Measurements from ENCODE around the gene RAP2B. TPM values are rescaled to one million over a fixed set of nuclear protein-coding genes. Genes with fewer than 3 reads are reported as not detected.
"Not testable (repeated sequence)": the region's sequence is repeated elsewhere in the genome, so short reads cannot be mapped to it uniquely, and the experiment has no call there.

The RAP2B gene
- total and polyA plus RNA-seq, 10 donors = 5.3 to 31.0 (median 25.2) TPM

DNA sequence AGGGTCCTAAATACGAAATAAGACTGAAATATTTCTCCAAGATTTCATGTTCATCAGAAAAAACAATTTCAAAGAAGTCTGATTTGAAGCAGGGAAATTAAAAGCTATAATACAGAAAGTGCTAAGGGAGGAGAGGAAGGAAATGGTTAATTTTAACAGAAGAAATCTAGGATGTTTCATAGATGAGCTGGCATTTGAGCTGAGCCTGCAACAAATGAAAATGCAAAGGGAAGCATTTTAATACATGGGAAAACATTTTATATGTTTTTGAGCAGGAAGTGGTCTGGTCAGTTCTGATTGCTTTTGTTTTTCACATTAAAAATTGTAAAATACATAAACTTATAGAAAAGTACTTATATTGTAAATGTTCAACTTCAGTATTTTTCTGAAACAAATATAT lies 17.2 kb upstream of the RAP2B start:
- intact Hi-C loops (cut with DNase I; ENCODE audit: low total_unique reads) = no loop called here
- Histone ChIP-seq H3K4me3 (no peak overlapping the region), H3K36me3 (no peaks in the 10 kb centered on the region), H3K27ac (peak overlapping the region in 5 of 8 donors; percentile 4 to 50 (median 40)), H3K9me3 (peaks cover 0 to 7% (median 0%) of the 10 kb centered on the region in 8 donors), H3K4me1 (no peaks in the 10 kb centered on the region), H3K27me3 (replicated peaks in 1 of 7) (no peaks in the 10 kb centered on the region)
- 74 to 88% (median 82%) methylated on average over 1 of the region's 1 CpG for whole genome bisulfite sequencing, 5 donors
- TF ChIP-seq POLR2AphosphoS5 (IDR thresholded peaks at IDR 0.05) (no peak), POLR2A (IDR thresholded peaks at IDR 0.05) (no peak)
- TF ChIP-seq, protein P1, sequence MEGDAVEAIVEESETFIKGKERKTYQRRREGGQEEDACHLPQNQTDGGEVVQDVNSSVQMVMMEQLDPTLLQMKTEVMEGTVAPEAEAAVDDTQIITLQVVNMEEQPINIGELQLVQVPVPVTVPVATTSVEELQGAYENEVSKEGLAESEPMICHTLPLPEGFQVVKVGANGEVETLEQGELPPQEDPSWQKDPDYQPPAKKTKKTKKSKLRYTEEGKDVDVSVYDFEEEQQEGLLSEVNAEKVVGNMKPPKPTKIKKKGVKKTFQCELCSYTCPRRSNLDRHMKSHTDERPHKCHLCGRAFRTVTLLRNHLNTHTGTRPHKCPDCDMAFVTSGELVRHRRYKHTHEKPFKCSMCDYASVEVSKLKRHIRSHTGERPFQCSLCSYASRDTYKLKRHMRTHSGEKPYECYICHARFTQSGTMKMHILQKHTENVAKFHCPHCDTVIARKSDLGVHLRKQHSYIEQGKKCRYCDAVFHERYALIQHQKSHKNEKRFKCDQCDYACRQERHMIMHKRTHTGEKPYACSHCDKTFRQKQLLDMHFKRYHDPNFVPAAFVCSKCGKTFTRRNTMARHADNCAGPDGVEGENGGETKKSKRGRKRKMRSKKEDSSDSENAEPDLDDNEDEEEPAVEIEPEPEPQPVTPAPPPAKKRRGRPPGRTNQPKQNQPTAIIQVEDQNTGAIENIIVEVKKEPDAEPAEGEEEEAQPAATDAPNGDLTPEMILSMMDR (IDR thresholded peaks at IDR 0.05 in 8 of 11, conservative IDR thresholded peaks at IDR 0.05 in 3 of 11) = no peak
- DNase-seq = no peak

DNA sequence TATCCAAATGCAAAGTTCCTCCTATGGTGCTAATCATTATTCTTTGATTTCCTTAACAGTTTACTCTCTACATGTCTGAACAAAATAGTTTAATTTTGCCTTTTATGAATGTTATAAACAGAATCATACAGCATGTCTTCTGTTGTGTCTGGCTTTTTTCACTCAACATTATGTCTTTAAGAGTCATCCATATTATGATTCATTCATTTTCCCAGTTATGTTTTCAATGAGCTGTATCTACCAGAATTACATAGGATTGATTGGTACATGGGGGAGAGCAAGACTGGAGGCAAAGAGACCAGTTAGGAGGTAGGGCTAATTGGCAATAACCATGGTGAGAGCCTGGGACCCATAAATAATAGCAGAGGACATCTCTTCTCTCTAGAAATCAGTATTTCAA lies 16.6 kb upstream of the RAP2B start:
- DNase-seq = no peak
- Histone ChIP-seq H3K27me3 (replicated peaks in 1 of 7) (no peaks in the 10 kb centered on the region), H3K4me1 (no peaks in the 10 kb centered on the region), H3K4me3 (no peak overlapping the region), H3K36me3 (no peaks in the 10 kb centered on the region), H3K9me3 (peaks cover 0 to 7% (median 0%) of the 10 kb centered on the region in 8 donors), H3K27ac (peak overlapping the region in 4 of 8 donors; percentile 28 to 50 (median 44))
- TF ChIP-seq POLR2AphosphoS5 (IDR thresholded peaks at IDR 0.05) = no peak
- TF ChIP-seq, protein P1 (IDR thresholded peaks at IDR 0.05 in 8 of 11, conservative IDR thresholded peaks at IDR 0.05 in 3 of 11) = no peak
- TF ChIP-seq POLR2A (IDR thresholded peaks at IDR 0.05) = no peak
- intact Hi-C loops (cut with DNase I; ENCODE audit: low total_unique reads) = no loop called here

DNA sequence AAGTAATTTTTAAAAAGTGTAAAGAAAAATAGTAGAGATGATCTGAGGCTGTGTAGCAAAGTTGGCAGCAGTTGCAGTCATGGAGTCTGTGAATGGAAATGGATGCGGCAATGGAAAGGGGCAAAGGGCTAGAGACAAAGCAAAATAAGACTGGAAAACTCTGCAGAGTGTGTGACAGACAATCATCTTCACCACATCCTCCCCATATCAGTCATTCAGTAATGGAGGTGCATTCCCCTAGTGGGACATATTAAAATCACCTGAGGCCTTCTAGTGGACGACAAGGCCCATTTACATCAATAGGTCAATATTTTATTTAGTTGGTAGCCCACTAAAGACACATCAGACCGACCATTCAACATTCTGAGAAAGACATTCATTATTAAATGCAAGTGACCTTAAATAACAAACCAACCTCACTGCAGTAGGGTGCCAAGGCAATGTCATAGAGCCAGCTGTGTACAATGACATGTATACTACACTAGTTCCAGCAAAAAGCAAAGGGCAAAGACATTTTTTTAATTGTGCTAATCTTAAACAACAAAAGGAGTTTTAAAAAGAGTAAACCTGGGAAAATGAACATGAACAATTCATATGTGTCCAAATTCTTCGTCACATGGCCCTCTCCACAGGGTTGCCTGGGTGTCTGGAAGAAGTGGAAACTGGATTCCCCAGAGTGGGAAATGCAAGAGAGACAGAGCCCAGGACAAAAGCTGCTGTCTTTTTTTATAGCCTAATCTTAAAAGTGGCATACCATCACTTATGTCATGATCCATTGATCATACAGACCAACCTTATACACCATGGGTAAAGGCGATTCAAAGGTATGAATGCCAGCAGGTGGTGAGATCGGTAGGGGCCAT lies 15.6 kb upstream of the RAP2B start:
- no peak overlapping the region for H3K27ac ChIP-seq
- no peak for DNase-seq
- 92 to 97% (median 93%) methylated on average over 6 of the region's 6 CpGs for WGBS, 5 donors
- H3K36me3 ChIP-seq = no peaks in the 10 kb centered on the region
- H3K27me3 ChIP-seq (replicated peaks in 1 of 7) = no peaks in the 10 kb centered on the region
- no peaks in the 10 kb centered on the region for H3K4me1 ChIP-seq
- no peak overlapping the region for H3K4me3 ChIP-seq
- H3K9me3 ChIP-seq = peaks cover 0 to 7% (median 0%) of the 10 kb centered on the region in 8 donors
- intact Hi-C loops (cut with DNase I; ENCODE audit: low total_unique reads) = no loop called here
- TF ChIP-seq POLR2AphosphoS5 (IDR thresholded peaks at IDR 0.05) (no peak), POLR2A (IDR thresholded peaks at IDR 0.05) (no peak)
- TF ChIP-seq, protein P1 (IDR thresholded peaks at IDR 0.05 in 8 of 11, conservative IDR thresholded peaks at IDR 0.05 in 3 of 11) = no peak

DNA sequence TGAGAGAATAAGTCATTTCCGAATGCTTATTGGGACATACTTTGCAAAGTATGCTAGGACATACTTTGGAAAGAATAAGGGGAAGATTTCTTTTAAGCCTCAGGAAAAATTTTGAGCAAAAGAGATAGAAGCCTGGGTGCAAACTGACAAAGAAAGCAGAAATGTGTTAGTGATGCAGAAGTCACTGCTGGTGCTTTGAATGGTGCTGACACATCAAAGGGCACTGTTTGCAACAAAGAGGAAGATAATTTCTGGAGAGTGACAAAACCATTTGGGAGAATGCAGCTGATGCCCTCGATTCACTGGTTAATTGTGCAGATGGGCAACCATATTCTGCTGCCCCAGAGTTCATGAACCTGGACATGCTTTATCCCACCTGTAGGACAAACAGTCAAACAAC lies 11.0 kb upstream of the RAP2B start:
- no peaks in the 10 kb centered on the region for H3K27me3 ChIP-seq (replicated peaks in 1 of 7)
- H3K36me3 ChIP-seq = no peaks in the 10 kb centered on the region
- H3K27ac ChIP-seq = no peak overlapping the region
- no peak for DNase-seq
- TF ChIP-seq, protein P1 (IDR thresholded peaks at IDR 0.05 in 8 of 11, conservative IDR thresholded peaks at IDR 0.05 in 3 of 11) = no peak
- TF ChIP-seq POLR2A (IDR thresholded peaks at IDR 0.05) (no peak), POLR2AphosphoS5 (IDR thresholded peaks at IDR 0.05) (no peak)
- H3K4me1 ChIP-seq = no peaks in the 10 kb centered on the region
- peaks cover 0 to 7% (median 0%) of the 10 kb centered on the region in 8 donors for H3K9me3 ChIP-seq
- H3K4me3 ChIP-seq = no peak overlapping the region
- intact Hi-C loops (cut with DNase I; ENCODE audit: low total_unique reads) = no loop called here
- 65 to 84% (median 72%) methylated on average over 2 of the region's 2 CpGs for WGBS, 5 donors

DNA sequence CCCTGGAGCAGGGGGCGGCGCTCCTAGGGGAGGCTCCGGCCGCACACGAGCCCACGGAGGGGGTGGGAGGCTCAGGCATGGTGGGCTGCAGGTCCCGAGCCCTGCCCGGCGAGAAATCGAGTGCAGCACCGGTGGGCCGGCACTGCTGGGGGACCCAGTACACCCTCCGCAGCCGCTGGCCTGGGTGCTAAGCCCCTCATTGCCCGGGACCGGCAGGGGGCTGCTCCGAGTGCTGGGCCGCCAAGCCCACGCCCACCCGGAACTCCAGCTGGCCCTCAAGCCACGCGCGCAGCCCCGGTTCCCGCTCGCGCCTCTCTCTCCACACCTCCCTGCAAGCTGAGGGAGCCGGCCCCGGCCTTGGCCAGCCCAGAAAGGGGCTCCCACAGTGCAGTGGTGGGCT lies 6.2 kb upstream of the RAP2B start:
- DNase-seq; H3K27me3 ChIP-seq (replicated peaks in 1 of 7); H3K27ac ChIP-seq; H3K9me3 ChIP-seq; H3K4me3 ChIP-seq; H3K4me1 ChIP-seq; intact Hi-C loops (cut with DNase I; ENCODE audit: low total_unique reads); H3K36me3 ChIP-seq: not testable (repeated sequence)
- WGBS, 5 donors = 96 to 100% (median 98%) methylated on average over 12 to 29 of the region's 29 CpGs
